Forelimb muscle (tissue), 1 donor: ENCODE measurements around the gene EXOC3L1. TPM values are rescaled to one million over a fixed set of nuclear protein-coding genes. Genes with fewer than 3 reads are reported as not detected.

Experiments used
- DNase-seq: peaks from one replicate; pipeline ENCODE4 v3.0.0-alpha.2; 2013; ENCODE audit warnings: low read depth
- polyA plus RNA-seq: library from polyadenylated mRNA; unstranded; fragments of 120-200 nt; gene quantifications from one replicate; pipeline ENCODE4 v1.2.1, GENCODE V29; 2013; ENCODE audit not compliant: insufficient read length

Gene EXOC3L1
- 12.9 TPM for polyA plus RNA-seq

DNA sequence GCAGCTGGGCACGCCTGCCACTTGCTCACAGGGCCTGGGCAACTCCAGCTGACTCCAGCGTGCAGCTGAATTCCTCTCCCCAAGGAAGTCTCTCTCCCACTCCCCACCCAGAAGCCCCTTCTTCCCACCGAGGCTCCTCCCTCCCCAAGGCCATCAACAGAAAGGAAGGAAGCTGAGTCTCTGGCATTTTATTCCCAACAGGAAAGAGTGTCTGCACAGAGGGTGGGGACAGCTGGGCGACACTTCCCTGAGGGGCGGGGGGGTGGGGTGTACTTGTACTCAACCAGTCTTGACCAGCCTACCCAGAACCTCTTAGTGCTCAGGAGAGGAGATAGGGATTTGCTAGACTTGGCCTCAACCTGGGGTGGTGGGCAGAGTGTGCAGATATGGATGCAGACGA, at the start of gene EXOC3L1:
EXOC3L1 (minus strand) TSS at position 96 of the 400 bp plus-strand sequence. CDS start 460 bp downstream, outside the sequence.
- DNase-seq = no peak

DNA sequence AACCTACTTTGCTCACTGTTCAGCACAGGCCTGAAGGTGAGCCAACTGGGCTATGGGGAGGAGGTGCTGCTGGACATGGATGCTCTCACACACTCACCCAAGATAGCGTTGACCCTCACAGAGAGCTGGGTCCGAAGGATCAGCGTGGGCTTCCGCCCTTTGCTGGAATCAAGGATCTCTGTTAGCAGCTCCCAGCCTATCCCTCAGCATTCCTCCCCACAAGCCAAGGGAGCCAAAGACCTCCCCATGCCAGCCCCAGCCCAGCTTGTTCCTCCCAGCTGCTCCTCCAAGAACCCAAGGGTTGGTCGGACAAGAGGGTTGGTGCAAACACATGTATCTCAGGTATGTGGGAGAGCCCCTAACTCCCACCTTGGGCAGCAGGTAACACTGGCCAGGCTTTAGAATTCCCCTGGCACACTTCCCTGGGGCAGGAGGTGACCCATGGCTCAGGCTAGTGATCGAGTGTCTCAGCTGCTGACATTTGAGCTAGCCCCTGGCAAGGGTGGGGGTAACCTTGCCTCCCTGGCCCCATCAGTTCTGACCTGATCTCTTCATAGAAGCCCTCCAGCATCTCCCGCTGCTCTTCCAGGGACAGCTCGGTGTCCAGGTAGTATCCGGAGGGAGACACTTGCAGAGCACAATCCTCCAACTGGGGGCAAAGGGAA, 49.0 kb upstream of the EXOC3L1 start:
- DNase-seq = no peak

GRCh38 chr16:67238278-67238575, 48.3 kb upstream of the EXOC3L1 start:
- no peak for DNase-seq

GRCh38 chr16:67237396-67238277, 47.7 kb upstream of the EXOC3L1 start:
- DNase-seq = no peak

GRCh38 chr16:67236563-67237395, 46.8 kb upstream of the EXOC3L1 start:
- DNase-seq = no peak

DNA sequence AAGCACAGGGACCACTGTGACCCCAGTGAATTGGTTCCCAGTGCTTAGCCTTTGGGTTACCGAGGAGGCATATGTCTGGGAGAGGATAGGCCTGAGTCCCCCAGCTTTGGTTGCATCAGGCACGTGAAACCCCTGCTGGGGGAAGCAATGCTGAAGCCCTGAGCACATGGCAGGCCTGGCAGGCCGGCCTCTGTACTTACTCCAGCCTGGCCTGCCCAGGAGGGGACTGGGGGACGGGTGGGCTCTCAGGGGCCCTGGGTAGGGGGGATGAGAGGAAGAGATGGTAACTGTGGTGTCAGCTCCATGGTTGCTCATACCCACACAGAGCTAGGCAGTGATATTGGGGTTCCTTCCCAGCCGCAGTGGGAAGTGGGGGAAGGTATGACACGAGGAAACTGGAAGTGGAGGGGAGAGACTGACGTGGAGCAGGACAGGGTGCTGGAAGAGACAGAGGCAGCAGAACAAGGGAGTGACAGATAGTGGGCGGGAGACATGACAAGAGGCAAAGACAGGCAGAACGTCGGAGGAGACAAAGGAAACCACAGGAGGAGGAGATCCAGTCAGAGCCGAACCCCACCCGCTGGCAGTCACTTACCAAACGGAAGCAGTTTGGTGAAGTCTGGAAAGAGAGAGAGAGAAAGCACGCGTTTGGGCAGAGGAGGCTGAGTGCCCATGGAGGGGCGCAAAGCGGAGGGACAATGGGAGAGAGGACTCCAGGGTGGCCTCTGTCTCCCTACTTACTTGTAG, 46.1 kb upstream of the EXOC3L1 start:
- no peak for DNase-seq

DNA sequence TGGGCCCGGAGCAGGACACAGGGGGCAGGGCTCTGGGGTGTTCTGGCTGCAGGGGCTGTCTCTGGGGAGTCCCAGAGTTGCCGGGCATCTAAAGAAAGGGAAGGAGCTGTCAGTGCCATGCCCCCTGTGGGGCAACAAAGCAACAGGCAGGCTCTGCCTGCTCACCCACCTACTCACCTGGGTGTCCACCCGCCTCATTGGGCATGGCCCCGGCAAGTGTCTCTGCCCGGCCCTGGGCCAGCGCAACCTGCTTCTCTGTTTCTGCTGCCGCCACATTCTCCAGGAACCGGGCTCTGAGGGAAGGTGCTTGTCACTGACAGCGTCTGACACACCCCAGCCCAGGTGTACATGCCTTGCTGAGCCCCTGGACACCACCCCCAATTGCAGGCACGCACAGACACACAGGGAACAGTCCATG, 44.3 kb upstream of the EXOC3L1 start:
- no peak for DNase-seq

- DNase-seq = no peak
Measured at GRCh38 chr16:67233596-67233995, 43.7 kb upstream of the EXOC3L1 start.

DNA sequence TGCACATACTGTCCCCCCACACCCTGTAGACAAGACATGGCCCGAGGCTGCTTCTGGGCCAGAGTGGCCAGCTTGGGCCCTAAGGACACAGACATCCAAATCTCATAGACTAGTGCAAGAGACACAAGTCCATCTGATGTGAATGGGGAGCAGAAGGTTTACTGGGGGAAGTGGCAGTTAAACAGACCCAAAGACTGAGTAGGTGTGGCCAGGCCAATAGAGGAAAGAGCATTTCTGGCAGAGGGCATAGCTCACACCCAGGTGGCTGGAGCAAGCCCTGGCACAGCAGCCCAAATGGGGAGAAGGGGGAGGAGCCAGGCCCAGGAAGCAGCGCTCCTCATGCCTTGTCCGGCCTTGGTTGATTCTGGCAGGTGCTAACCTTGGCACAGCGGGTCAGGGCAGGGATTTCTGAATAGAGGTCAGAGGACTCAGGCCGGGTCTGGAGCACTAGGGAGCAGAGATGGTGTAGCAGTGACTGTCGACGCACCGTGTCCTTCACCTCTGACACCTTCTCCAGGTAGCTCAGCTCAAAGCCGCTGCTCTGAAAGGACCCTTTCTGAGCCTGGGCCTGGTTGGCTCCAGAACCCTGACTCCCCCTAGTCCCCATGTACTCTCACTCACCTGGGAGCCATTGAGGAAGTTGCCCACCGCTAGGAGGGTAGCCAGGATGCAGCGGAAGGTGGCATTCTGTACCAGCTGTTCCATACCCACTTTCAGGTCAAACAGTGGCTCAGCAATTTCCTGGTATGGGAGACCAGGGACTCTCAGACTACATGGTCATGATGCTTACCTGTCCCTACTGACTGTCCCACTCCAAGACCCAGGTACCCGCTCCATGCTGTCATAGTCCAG, 41.1 kb upstream of the EXOC3L1 start:
- DNase-seq = no peak

DNA sequence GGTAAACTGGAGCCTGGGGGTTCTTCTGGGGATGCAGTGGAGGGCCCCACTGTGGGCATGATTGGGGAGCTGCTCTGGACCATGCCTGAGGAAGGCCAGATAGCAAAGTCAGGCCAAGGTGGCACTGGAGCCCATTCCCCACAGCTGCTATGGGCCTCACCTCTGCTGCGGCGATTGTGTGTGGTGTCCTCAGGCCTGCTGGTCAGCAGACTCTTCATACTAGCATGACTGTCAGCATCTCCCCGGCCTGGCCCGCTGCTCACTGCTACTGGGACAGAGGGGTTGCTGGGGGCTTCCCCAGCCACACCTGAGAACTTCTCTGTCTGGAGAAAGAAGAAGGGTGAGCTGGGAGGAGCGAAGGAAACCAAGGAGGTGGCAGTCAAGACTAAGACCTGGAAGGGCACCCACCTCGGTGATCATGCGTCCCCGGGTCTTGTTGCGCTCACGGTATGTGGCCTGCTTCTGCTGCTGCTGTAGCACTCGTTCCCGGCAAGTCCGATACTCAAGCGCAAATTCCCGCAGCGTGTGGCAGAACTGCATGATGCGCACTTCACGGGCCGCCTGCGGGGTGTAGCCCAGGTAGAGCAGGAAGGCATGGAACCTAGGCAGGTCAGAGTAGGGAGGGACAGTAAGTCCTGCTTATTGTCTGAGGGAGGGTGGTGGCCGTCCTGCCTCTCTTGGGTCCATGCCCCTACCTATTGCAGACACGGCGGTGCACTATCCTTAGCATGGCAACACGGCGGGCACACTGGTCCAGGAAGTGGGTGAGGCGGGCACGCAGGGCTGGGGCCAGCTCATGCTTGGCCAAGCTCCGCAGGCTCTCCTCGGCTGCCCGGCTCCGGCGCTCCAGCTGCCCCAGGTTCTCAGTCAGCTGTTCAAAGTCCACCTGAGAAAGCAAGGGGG, 40.2 kb upstream of the EXOC3L1 start:
- no peak for DNase-seq

GRCh38 chr16:67228905-67229304, 39.0 kb upstream of the EXOC3L1 start:
- DNase-seq = no peak

DNA sequence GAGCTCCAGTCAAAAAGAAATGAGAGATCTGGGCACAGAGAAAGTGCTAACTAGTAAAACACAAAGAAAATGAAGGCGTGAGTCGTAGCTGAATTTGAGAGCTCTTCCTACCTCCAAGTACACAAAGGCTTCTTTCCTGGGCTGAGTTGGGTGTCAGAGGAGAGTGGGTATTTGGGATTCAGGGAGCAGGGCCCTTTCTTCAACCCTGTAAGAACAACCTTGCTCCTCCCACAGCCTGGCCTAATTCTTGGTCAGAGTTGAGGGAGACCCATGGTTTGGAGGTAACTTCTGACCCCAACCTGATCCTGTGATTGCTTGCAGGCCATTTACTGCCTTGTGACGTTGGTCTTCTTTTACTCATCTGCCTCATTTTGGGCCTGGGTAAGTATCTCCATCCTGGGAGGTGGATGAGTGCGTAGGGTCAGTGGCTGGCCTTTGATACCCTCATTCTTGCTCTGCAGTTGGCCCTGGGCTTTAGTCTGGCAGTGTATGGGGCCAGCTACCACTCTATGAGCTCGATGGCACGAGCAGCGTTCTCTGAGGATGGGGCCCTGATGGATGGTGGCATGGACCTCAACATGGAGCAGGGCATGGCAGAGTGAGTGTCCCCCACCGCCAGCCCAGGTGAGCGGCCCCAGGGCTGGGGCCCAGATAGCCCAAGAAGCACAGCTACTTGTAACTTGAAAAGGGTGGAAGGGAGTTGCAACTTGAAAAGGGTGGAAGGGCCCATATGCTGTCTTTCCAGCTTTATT, 38.3 kb upstream of the EXOC3L1 start:
- DNase-seq = no peak

GRCh38 chr16:67227567-67227921, 37.6 kb upstream of the EXOC3L1 start:
- no peak for DNase-seq

DNA sequence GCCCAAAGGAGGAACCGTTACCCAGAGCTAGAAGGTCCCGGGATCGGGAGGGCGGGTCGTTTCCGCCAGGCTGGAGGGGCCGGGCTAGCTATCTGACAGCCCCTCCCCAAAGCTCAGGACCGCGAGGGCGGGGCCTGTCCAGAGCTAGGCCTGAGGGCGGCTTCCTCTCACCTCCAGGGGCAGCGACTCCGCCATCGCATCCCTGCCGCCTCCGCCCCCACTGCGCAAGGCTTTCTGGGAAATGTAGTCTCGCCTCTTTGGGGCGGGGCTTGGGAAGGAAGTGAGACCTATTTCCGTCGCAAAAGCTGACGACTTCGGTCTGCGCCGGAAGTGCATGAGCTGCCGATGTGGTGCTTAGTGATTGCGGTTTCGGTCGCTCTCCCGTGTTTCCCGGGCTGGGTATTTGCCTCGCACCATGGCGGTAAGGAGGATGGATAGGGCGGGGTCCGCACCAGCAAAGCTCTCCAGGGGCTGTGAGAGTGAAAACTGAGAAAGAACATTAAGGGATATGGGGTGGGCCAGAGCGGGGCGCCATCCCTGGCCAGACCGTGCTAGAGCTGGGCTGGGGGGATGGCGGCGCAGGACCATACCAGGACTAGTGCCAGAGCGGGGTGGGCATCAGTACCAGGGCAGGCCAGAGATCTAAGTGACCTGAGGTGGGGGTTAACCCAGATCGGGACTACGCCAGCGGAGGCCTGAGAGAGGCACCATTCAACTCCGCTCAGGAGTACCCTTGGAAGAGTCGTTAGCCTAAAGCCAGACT, 37.0 kb upstream of the EXOC3L1 start, which contains the start of gene TMEM208:
TMEM208 (plus strand) TSS at position 327 of the 763 bp plus-strand sequence; CDS start at position 416, 89 bp downstream.
- DNase-seq = peak; percentile 94

GRCh38 chr16:67226295-67226803, 36.4 kb upstream of the EXOC3L1 start:
- no peak for DNase-seq

- DNase-seq = no peak
Measured at GRCh38 chr16:67223992-67224391, 34.1 kb upstream of the EXOC3L1 start.

DNA sequence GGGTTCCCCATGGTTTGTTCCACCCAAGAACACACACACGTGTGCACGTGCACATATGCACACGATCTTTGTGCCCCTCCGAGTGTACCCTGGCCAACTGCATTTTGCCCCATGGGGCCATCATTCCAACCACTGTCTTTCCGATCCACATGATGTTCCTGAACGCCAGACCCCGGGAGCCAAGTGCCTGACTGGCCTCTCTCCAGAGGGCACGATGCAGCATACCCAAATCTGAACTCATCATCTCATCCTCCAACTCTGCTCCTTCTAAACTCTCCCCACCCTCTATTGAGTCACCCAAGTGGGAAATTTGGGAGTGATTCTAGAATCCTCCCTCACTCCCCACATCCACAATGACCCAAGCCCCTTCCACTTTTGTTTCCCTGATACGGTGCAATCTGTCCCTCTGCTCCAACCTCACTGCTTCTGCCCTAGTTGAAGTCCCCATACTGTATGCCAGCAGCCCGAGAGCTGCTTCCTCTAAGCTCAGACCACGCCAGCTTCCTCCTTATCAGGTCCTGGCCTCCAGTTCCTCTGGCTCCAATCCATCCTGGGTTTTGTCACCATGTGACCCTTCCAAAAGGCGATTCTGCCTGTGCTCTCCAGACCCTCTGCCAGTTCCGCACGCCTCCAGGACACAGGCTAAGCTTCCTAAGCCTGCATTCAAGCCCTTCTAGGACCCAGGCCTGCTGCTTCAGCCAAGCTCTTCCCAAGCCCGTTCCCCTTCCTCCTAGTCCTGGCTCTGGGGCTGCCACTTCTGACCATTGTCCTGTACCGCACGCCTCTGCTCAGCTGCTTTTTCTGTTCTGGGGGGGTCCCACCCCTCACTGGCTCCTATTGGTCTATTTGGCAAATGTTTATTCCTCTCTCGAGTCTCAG, 26.9 kb upstream of the EXOC3L1 start:
- DNase-seq = no peak
